GM12873 (cell line): ENCODE data around the gene TMEM225B.
A peak's percentile ranks its signal among the peaks of the same experiment; 100 is the strongest.

ENCODE experiments used
- TF ChIP-seq, protein P1 (sequence below): IDR thresholded peaks from 2 replicates; pipeline ENCODE4 v1.5.1; 2012; ENCODE audit warnings: low read depth, mild to moderate bottlenecking, moderate library complexity, low read length, control low read depth; ENCODE audit not compliant: insufficient read depth; ENCODE audit errors: missing control alignments

TMEM225B gene

DNA sequence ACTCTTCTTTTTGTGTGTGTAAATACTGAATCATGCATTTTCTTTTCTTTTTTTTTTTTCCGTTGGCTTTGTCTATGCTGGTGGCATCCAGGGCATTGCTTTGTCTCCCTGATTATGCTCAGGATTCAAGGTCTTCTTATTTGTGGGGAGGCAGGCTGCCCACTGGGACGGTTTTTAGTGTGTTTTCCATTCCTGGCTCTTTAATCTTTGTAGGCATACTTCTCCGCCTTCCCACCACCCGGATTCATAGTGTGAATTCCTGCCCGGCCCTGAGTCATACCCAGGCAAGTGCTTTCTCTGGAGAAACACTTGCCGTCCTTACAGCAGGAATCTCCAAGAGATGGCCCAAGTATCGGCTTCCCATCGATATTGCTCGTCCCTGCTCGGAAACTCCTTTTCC, 34.4 kb upstream of the TMEM225B start:
- TF ChIP-seq, protein P1, sequence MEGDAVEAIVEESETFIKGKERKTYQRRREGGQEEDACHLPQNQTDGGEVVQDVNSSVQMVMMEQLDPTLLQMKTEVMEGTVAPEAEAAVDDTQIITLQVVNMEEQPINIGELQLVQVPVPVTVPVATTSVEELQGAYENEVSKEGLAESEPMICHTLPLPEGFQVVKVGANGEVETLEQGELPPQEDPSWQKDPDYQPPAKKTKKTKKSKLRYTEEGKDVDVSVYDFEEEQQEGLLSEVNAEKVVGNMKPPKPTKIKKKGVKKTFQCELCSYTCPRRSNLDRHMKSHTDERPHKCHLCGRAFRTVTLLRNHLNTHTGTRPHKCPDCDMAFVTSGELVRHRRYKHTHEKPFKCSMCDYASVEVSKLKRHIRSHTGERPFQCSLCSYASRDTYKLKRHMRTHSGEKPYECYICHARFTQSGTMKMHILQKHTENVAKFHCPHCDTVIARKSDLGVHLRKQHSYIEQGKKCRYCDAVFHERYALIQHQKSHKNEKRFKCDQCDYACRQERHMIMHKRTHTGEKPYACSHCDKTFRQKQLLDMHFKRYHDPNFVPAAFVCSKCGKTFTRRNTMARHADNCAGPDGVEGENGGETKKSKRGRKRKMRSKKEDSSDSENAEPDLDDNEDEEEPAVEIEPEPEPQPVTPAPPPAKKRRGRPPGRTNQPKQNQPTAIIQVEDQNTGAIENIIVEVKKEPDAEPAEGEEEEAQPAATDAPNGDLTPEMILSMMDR: no peak

DNA sequence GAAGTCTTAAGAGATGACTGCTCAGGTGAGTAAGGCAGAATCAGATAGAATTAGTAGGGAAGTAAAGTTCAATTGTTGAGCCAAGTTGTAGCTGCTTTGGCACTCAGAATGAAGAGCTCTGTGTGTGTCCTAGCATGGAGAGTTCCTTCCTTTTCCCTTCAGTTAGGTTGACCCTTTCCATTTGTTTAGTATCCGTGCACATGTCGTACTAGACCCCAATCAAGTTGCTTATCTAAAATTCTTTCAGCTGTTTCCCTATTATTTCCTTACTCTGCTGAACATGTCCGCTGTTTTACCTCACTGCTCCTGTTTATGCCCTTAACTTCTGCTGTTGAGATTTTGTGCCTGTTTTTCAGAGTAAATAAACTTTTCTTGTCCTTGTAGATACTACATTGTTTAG, 26.3 kb upstream of the TMEM225B start:
- TF ChIP-seq, protein P1: no peak

DNA sequence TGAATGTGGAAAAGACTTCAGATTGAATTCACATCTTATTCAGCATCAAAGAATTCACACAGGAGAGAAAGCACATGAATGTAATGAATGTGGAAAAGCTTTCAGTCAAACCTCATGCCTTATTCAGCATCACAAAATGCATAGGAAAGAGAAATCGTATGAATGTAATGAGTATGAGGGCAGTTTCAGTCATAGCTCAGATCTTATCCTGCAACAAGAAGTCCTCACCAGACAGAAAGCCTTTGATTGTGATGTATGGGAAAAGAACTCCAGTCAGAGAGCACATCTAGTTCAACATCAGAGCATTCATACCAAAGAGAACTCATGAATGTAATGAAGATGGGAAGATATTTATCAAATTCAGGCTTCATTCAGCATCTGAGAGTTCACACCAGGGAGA, 24.8 kb upstream of the TMEM225B start:
- TF ChIP-seq, protein P1: no peak

DNA sequence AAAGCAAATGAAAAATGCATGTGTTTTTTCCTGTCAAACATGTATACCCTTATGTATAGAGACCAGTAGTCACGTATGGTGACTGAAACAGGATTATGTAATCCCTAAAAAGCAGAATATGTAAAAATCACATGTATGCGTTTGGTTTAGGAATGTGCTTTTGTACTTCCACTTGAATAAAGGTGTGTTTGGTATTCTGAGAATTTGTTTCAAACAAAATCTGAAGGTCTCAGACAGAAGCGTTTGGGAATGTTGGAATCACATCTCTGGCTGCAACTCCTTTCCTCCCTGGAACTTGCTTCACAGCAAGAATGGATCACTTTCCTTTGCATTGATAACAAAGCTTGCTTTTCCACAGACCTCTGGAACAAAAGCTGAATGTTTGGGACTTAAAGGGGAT, 21.8 kb upstream of the TMEM225B start:
- TF ChIP-seq, protein P1: no peak

DNA sequence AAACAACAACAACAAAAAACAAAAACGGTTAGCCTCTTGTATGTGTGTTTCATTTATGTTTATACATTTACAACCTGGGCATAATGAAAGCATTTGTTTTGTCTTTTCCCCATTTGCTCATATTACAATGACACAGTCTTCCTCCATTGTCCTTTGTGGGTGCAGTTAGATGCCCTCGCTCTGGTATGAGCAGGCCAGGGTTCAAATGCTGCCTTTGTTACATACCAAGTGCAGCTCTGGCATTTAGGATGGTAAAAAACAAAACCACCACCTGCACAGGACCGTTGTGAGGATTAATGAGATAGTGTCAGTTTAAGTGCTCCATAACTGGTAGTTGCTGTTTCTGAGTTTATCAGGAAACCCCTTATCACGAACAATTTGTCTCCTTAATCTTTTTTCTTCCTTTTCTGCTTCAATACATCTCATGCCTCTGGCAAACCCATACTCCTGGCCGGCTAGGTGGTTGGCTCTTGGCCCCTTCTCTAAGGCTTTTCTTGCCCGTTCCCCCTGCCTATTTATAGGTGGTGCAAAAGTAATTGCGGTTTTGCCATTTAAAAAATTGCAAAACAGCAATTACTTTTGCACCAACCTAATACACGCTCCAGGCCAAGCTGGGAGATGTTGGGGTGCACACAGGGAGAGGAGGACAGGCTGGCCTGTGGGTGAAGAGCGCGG, 18.6 kb upstream of the TMEM225B start:
- TF ChIP-seq, protein P1: no peak

DNA sequence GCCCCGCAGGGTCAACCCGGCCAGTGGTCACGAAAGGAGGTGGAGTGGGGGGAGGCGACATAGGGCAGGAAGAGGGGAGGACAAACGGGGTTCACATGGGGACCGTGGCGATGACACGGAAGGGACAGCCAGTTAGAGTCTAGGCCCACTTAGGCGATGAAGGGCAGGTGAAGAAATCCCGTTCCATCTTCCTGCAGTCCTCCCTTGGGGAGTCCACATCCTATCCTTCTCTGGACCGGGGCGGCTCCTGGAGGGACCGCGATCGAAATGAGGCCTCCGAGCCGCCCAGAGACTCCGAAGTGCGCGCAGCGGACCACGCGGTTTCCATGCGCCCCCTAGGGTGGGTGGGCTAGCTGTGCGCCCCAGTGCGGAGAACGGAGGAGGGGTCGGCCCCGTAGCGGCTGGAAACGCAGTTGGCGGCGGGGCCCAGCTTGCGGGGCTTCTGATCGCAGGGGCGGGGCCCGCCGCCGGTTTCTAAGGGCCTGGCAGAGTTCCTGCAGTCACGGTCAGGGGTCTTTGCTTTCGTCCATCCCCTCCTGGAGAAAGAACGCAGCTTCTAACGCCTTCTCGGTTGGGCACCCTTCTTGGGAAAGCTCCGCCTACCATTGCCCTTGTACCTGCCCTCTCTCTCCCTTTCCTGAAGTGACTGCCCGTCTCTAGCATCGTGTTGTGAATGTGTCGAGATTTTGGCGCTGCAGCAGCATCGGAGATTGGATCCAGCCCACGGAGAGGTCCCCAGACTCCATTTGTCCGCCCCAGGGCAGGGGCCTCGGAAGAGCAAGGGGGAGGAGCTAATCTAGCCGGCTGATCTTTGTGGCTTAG, 17.9 kb upstream of the TMEM225B start:
- TF ChIP-seq, protein P1: peak; percentile 46

DNA sequence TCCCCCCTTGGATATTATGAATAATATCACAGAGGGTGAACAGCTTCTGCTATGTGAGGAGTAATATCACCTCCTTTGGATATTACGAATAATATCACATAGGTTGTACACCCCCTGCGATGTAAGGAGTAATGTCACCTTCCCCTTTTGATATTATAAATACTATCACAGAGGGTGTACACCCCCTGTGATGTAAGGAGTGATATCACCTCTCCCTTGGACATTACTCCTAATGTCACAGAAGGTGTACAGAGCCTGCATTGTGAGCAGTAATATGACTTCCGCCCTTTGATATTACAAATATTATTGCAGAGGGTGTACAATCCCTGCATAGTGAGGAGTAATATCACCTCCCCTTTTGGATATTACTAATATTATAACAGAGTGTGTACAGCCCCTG, 9.2 kb upstream of the TMEM225B start:
- TF ChIP-seq, protein P1: no peak
